ENCODE results near the gene NFE2.

The NFE2 gene

GRCh38 chr12:54328595-54329337 is 28.0 kb upstream of the NFE2 start:
- TF ChIP-seq TCF12 (IDR thresholded peaks at IDR 0.05; ENCODE audit: low read depth) (no peak), CREB1 (IDR thresholded peaks at IDR 0.05; ENCODE audit: low read depth) (no peak), NFIC (IDR thresholded peaks at IDR 0.05) (no peak), EGR1 (IDR thresholded peaks at IDR 0.05) (no peak), MAX (IDR thresholded peaks at IDR 0.05) (no peak), USF1 (IDR thresholded peaks at IDR 0.05) (no peak), REST (IDR thresholded peaks at IDR 0.05; ENCODE audit: low read depth) (no peak), EP300 (IDR thresholded peaks at IDR 0.05; ENCODE audit: borderline replicate concordance) (no peak), YY1 (IDR thresholded peaks at IDR 0.05; ENCODE audit: low read depth) (no peak), TAF1 (IDR thresholded peaks at IDR 0.05; ENCODE audit: low read depth) (no peak), CEBPB (IDR thresholded peaks at IDR 0.05) (no peak), RAD21 (IDR thresholded peaks at IDR 0.05; ENCODE audit: low read depth) (no peak), FOXM1 (IDR thresholded peaks at IDR 0.05; ENCODE audit: borderline replicate concordance, low read depth) (no peak), TEAD4 (IDR thresholded peaks at IDR 0.05) (no peak), ZBTB7A (IDR thresholded peaks at IDR 0.05; ENCODE audit: low read depth) (no peak)

- TF ChIP-seq MAX (IDR thresholded peaks at IDR 0.05): peak; percentile 32; the same call in 1 of the 2 replicates
- peak; percentile 32; the same call in 1 of the 2 replicates for TF ChIP-seq USF1 (IDR thresholded peaks at IDR 0.05)
Observed at GRCh38 chr12:54325442-54326109, 24.8 kb upstream of the NFE2 start.

GRCh38 chr12:54324617-54325441 is 24.0 kb upstream of the NFE2 start, which contains the start of gene COPZ1:
Gene COPZ1, plus strand, starts transcription at chr12:54325131. Its CDS starts 33 bp downstream, at chr12:54325164.
- TF ChIP-seq TCF12 (IDR thresholded peaks at IDR 0.05; ENCODE audit: low read depth) (no peak), YY1 (IDR thresholded peaks at IDR 0.05; ENCODE audit: low read depth) (peak; percentile 96), FOXM1 (IDR thresholded peaks at IDR 0.05; ENCODE audit: borderline replicate concordance, low read depth) (peak; percentile 75), REST (IDR thresholded peaks at IDR 0.05; ENCODE audit: low read depth) (no peak), ZBTB7A (IDR thresholded peaks at IDR 0.05; ENCODE audit: low read depth) (no peak), USF1 (IDR thresholded peaks at IDR 0.05) (peak; percentile 96), CEBPB (IDR thresholded peaks at IDR 0.05) (no peak), EGR1 (IDR thresholded peaks at IDR 0.05) (no peak), MAX (IDR thresholded peaks at IDR 0.05) (peak; percentile 63), CREB1 (IDR thresholded peaks at IDR 0.05; ENCODE audit: low read depth) (peak; percentile 79; the same call in 1 of the 2 replicates), TAF1 (IDR thresholded peaks at IDR 0.05; ENCODE audit: low read depth) (peak; percentile 97), RAD21 (IDR thresholded peaks at IDR 0.05; ENCODE audit: low read depth) (peak; percentile 91)

GRCh38 chr12:54321363-54321762 is 20.5 kb upstream of the NFE2 start:
- TF ChIP-seq EP300 (IDR thresholded peaks at IDR 0.05; ENCODE audit: borderline replicate concordance) (no peak), CEBPB (IDR thresholded peaks at IDR 0.05) (no peak), RAD21 (IDR thresholded peaks at IDR 0.05; ENCODE audit: low read depth) (no peak), ZBTB7A (IDR thresholded peaks at IDR 0.05; ENCODE audit: low read depth) (no peak), USF1 (IDR thresholded peaks at IDR 0.05) (no peak), TCF12 (IDR thresholded peaks at IDR 0.05; ENCODE audit: low read depth) (no peak), NFIC (IDR thresholded peaks at IDR 0.05) (no peak), FOXM1 (IDR thresholded peaks at IDR 0.05; ENCODE audit: borderline replicate concordance, low read depth) (no peak), TEAD4 (IDR thresholded peaks at IDR 0.05) (no peak), YY1 (IDR thresholded peaks at IDR 0.05; ENCODE audit: low read depth) (no peak), EGR1 (IDR thresholded peaks at IDR 0.05) (no peak), REST (IDR thresholded peaks at IDR 0.05; ENCODE audit: low read depth) (no peak), MAX (IDR thresholded peaks at IDR 0.05) (no peak), CREB1 (IDR thresholded peaks at IDR 0.05; ENCODE audit: low read depth) (no peak), TAF1 (IDR thresholded peaks at IDR 0.05; ENCODE audit: low read depth) (no peak)
